ENCODE data around the gene P4HTM. TPM values are rescaled to one million over a fixed set of nuclear protein-coding genes. Genes with fewer than 3 reads are reported as not detected.
A peak's percentile ranks its signal among the peaks of the same experiment; 100 is the strongest.

Gene P4HTM
- total and polyA plus RNA-seq, 2 of the 8 experiments (the other 6 are each of a cell fraction or from before 2014, with no cell fraction given), result 19.1 to 25.4 TPM

- POLR2A ChIA-PET (ENCODE audit: partially characterized antibody), result interaction anchor here (1.2 kb wide), 1 partner anchor 9 kb away, joined by 3 read pairs; no protein-coding TSS in a partner anchor
- no peak overlapping the region for H4K5ac ChIP-seq (ENCODE audit: insufficient read length, low read depth, low read length)
- H4K8ac ChIP-seq (ENCODE audit: extremely low read depth, insufficient read depth, low read length), result 0 out of 2 replicates have a peak overlapping the region, but pooled peaks have one; percentile 71
These were observed 7.4 kb upstream of the P4HTM start for GRCh38 chr3:48982686-48983085.

More at GRCh38 chr3:48982686-48983085, 7.4 kb upstream of the P4HTM start:
- no peak overlapping the region for H3K4ac ChIP-seq (replicated peaks; ENCODE audit: insufficient read length, low read depth, low read length)
- H4K91ac ChIP-seq (replicated peaks; ENCODE audit: insufficient read length, low read length), result no peak overlapping the region
- H2AK5ac ChIP-seq (ENCODE audit: low read depth, low read length), result no peak overlapping the region
- no peak overlapping the region for H3K9ac ChIP-seq (replicated peaks in 1 of 4; ENCODE audit: extremely low read depth in 1 of 4, low read depth in 3 of 4, low read length in 3 of 4)
- H4K20me1 ChIP-seq (replicated peaks in 1 of 2; ENCODE audit: control insufficient read depth in 1 of 2, insufficient read depth in 2 of 2, low read length in 2 of 2), result peaks cover 3 to 11% of the 10 kb centered on the region in 2 experiments
- H3K79me1 ChIP-seq (ENCODE audit: low read depth, low read length), result peaks cover 2% of the 10 kb centered on the region; the same call in 1 of the 2 replicates
- H3K23ac ChIP-seq (ENCODE audit: insufficient read length), result no peak overlapping the region
- CTCF ChIA-PET (ENCODE audit: partially characterized antibody), result interaction anchor here (1.1 to 19.9 kb wide), 3 partner anchors 16 to 33 kb away, joined by 3 to 467 read pairs (median 3); partner anchors contain the start of genes DALRD3, NDUFAF3 and WDR6
- no peaks in the 10 kb centered on the region for H3K9me3 ChIP-seq (ENCODE audit: insufficient read depth in 2 of 2, low read depth in 1 of 2, low read length in 1 of 2)
- H3K27ac ChIP-seq (ENCODE audit: low read depth, low read length), result no peak overlapping the region
- 90% methylated on average over 5 of the region's 5 CpGs; no CpG with 5 or more reads in 1 of the 2 experiments for WGBS, 2 experiments (ENCODE audit: extremely low coverage in 1 of 2, insufficient coverage in 1 of 2, insufficient read length in 1 of 2, insufficient replicate concordance in 2 of 2, low coverage in 1 of 2, low lambda C conversion rate in 2 of 2, missing lambda C conversion rate in 1 of 2)
- no peak overlapping the region for H3K56ac ChIP-seq (replicated peaks; ENCODE audit: insufficient read length, low read depth, low read length)
- no peak overlapping the region for H2BK5ac ChIP-seq (ENCODE audit: low read depth, low read length)
- H2BK20ac ChIP-seq (ENCODE audit: low read length), result no peak overlapping the region
- H3K14ac ChIP-seq (ENCODE audit: insufficient read length), result no peak overlapping the region
- H3K4me2 ChIP-seq (ENCODE audit: insufficient read depth in 1 of 2, low read depth in 2 of 2, low read length in 2 of 2), result no peak overlapping the region
- no peak for TF ChIP-seq RNF2 (IDR thresholded peaks at IDR 0.05; ENCODE audit: borderline replicate concordance, low read depth, low read length, missing control alignments, poor library complexity, severe bottlenecking)
- TF ChIP-seq GABPA (IDR thresholded peaks at IDR 0.05; ENCODE audit: borderline replicate concordance, insufficient read depth, low read length), result no peak
- TF ChIP-seq TAF1 (IDR thresholded peaks at IDR 0.05; ENCODE audit: low read depth, low read length), result no peak
- no peak for TF ChIP-seq NANOG (IDR thresholded peaks at IDR 0.05; ENCODE audit: insufficient read depth, low read depth, low read length, poor library complexity, severe bottlenecking)
- no peak for TF ChIP-seq TEAD4 (IDR thresholded peaks at IDR 0.05; ENCODE audit: low read depth, low read length)
- TF ChIP-seq TAF7 (optimal IDR thresholded peaks at IDR 0.05; ENCODE audit: borderline replicate concordance, low read depth, low read length), result no peak
- no peak for TF ChIP-seq RXRA (IDR thresholded peaks at IDR 0.05; ENCODE audit: insufficient read depth, low read depth, low read length)
- no peak for TF ChIP-seq EZH2 (IDR thresholded peaks at IDR 0.05; ENCODE audit: low read depth, low read length, severe bottlenecking)
- no peak for TF ChIP-seq BCL11A (IDR thresholded peaks at IDR 0.05; ENCODE audit: low read depth in 2 of 2, low read length in 2 of 2)
- TF ChIP-seq USF2 (IDR thresholded peaks at IDR 0.05; ENCODE audit: low read length), result no peak
- no peak for TF ChIP-seq SP4 (IDR thresholded peaks at IDR 0.05; ENCODE audit: low read length)
- TF ChIP-seq CEBPB (IDR thresholded peaks at IDR 0.05; ENCODE audit: low read depth, low read length), result no peak
- H2BK15ac ChIP-seq (ENCODE audit: low read length), result no peak overlapping the region
- no peak overlapping the region for H2BK120ac ChIP-seq (replicated peaks; ENCODE audit: low read depth, low read length)
- H3K36me3 ChIP-seq (ENCODE audit: control insufficient read depth in 2 of 4, insufficient read depth in 4 of 4, low read length in 3 of 4), result peaks cover 15 to 63% (median 50%) of the 10 kb centered on the region in 4 experiments
- no peaks in the 10 kb centered on the region for H3K79me2 ChIP-seq (ENCODE audit: control insufficient read depth in 1 of 2, insufficient read depth in 2 of 2, low read length in 2 of 2)
- H3K23me2 ChIP-seq (ENCODE audit: low read depth, low read length), result no peaks in the 10 kb centered on the region
- H3K4me1 ChIP-seq (replicated peaks in 1 of 4; ENCODE audit: control insufficient read depth in 3 of 4, insufficient read depth in 4 of 4, low read length in 3 of 4), result no peaks in the 10 kb centered on the region
- H3K27me3 ChIP-seq (replicated peaks in 1 of 4; ENCODE audit: control insufficient read depth in 3 of 4, extremely low read depth in 1 of 4, insufficient read depth in 3 of 4, low read length in 3 of 4), result no peaks in the 10 kb centered on the region
- no peak for DNase-seq (ENCODE audit: low read depth in 1 of 2, low spot score in 2 of 2)
- no peak overlapping the region for H2BK12ac ChIP-seq (ENCODE audit: low read depth, low read length)
- no peak overlapping the region for H2AFZ ChIP-seq (ENCODE audit: low read length)
- no peak overlapping the region for H3K4me3 ChIP-seq (ENCODE audit: extremely low read depth in 1 of 4, insufficient read depth in 2 of 4, low read depth in 3 of 4, low read length in 4 of 4)
- no peak for FAIRE-seq
- no peak overlapping the region for H3K18ac ChIP-seq (ENCODE audit: extremely low read depth, low read length)

Data from H1 (cell line).